ENCODE measurements around the gene SLC26A11.

SLC26A11 gene

DNA sequence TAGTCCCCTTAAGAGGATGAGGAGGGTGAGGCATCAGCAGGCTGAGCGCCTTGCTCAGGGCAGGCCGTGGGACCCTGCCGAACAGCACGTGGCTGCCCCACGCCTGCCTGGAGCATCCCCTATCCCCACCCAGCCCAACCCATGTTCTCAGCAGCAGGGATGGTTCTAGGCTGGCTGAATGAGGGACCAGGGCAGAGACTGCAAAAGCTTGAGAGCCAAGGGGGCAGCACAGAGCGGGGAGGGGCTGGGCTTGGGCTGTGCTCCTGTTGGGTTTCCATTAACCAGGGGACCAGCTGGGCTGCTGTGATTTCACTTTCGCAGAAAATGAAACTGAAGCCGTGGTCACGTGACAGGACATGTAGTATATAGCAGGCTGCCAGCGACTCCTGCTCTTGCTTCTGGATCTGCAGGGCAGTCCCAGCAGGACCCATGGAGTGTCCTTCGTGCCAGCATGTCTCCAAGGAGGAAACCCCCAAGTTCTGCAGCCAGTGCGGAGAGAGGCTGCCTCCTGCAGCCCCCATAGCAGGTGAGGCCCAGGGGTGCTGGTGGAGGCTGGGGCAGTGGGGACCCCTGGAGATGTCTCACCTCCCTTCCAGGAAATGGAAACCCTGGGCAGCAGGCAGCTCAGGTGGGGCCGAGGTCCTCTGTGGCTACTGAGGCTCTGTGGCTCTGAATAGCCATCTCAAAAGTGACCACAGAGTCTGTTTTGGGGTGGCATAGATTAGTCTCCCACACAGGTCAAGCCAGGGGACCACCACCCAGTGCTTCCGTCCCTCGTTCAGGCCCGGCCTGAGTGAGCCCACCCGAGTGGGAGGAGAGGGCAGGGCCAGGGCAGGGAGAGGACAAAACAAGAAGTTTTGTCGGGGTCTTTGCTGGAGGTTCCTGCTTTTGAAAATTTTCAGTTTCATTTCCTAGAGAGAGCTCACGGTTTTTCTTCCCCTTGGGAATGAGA, 43.3 kb downstream of the SLC26A11 start:
- H3K4me3 ChIP-seq (replicated peaks; ENCODE audit: low read depth, low read length): peak overlapping the region; percentile 37
- DNase-seq (ENCODE audit: extremely low read depth, low read depth): peak; percentile 72
- TF ChIP-seq, protein P1, sequence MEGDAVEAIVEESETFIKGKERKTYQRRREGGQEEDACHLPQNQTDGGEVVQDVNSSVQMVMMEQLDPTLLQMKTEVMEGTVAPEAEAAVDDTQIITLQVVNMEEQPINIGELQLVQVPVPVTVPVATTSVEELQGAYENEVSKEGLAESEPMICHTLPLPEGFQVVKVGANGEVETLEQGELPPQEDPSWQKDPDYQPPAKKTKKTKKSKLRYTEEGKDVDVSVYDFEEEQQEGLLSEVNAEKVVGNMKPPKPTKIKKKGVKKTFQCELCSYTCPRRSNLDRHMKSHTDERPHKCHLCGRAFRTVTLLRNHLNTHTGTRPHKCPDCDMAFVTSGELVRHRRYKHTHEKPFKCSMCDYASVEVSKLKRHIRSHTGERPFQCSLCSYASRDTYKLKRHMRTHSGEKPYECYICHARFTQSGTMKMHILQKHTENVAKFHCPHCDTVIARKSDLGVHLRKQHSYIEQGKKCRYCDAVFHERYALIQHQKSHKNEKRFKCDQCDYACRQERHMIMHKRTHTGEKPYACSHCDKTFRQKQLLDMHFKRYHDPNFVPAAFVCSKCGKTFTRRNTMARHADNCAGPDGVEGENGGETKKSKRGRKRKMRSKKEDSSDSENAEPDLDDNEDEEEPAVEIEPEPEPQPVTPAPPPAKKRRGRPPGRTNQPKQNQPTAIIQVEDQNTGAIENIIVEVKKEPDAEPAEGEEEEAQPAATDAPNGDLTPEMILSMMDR (IDR thresholded peaks at IDR 0.05; ENCODE audit: low read depth, low read length, missing control alignments): no peak

DNA sequence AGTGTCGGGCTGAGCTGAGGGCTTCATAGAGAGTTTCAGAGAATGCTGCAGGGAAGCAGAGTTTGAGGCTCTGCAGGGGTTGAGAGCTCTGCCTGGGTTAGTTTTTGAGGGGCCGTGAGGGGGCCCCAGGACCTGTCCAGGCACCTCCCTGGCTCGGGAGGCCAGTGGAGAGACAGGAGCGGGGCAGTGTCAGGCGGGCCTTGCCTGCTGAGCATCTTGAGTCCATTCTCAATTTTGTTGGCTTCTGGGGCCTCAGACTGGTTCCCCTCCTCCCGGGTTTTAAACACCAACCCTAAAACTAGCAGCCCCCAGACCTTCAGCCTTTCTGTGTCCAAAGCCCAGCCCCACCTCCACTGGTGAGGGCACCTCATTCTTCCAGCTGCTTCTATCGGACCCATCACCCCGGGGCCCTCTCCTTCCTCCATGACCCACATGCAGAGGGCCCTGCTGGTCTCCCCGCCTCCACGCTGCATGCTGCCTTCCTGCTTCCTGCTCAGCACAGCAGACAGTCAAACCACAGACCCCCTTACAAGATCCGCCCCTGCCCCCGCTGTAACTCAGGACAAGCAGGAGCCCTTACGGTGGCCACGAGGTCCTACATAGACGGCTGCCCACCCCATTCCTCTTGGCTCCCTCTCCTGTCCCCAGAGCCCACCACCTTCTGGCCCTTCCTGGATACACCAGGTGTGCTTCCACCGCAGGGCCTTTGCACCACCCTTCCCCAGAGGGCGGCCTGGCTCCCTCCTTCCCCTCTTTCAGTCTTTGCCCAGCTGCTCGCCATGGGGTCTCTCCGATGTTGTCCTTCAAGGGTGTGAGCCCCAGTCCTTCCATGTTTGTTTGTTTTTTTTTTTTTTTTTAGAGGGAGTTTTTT, 44.2 kb downstream of the SLC26A11 start:
- DNase-seq (ENCODE audit: extremely low read depth, low read depth): no peak
- H3K4me3 ChIP-seq (replicated peaks; ENCODE audit: low read depth, low read length): peak overlapping the region; percentile 37
- TF ChIP-seq, protein P1 (IDR thresholded peaks at IDR 0.05; ENCODE audit: low read depth, low read length, missing control alignments): no peak

DNA sequence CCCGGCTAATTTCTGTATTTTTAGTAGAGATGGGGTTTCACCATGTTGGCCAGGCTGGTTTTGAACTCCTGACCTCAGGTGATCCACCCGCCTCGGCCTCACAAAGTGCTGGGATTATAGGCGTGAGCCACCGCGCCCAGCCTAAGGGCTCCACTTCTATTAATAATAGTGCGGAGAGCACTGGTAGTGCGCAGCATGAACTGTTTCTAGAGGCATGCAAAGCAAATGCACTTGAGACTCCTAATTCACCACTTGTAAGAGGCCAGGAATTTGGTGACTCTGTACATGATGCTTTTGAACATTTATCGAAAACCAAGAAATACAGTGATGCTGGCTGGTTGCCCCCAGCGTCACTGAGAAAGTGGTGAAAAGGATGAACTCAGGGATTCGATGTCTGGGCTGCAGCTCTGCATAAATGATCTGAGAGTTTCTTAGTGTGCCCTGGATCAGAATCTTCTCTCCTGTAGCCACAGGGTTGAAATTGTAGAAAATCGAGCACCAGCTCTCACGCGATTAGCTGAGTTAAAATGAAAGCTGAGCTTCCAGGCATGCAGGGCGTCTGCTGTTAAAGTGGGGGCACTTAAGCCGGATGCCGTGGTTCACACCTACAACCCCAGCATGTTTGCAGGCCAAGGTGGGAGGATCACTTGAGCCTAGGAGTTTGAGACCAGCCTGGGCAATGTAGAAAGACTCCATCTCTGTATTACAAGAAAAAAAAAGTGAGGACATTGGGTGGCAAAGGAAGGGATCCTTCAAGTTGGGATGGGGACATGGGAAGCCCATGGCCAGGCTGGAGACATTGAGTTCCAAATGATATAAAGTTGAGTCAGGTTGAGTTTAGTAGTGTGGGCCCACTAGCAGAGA, 45.2 kb downstream of the SLC26A11 start:
- H3K4me3 ChIP-seq (replicated peaks; ENCODE audit: low read depth, low read length): no peak overlapping the region
- DNase-seq (ENCODE audit: extremely low read depth, low read depth): no peak
- TF ChIP-seq, protein P1 (IDR thresholded peaks at IDR 0.05; ENCODE audit: low read depth, low read length, missing control alignments): no peak

DNA sequence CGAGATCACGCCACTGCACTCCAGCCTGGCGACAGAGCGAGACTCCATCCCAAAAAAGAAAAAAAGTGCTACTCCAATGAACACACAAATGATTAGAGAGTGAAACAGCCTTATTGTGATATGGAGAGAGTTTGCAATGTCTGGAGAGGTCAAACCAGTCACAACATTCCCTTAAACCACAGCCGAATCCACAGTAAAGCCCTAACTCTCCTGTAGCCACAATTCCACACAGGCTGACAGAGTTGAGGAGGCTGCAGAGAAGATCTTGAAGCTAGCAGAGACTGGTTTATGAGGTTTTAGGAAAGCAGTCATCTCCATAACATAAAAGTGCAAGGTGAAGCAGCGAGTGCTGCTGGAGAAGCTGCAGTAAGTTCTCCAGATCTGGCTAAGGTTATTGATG, 47.2 kb downstream of the SLC26A11 start:
- DNase-seq (ENCODE audit: extremely low read depth, low read depth): no peak
- TF ChIP-seq, protein P1 (IDR thresholded peaks at IDR 0.05; ENCODE audit: low read depth, low read length, missing control alignments): no peak
- H3K4me3 ChIP-seq (replicated peaks; ENCODE audit: low read depth, low read length): no peak overlapping the region

DNA sequence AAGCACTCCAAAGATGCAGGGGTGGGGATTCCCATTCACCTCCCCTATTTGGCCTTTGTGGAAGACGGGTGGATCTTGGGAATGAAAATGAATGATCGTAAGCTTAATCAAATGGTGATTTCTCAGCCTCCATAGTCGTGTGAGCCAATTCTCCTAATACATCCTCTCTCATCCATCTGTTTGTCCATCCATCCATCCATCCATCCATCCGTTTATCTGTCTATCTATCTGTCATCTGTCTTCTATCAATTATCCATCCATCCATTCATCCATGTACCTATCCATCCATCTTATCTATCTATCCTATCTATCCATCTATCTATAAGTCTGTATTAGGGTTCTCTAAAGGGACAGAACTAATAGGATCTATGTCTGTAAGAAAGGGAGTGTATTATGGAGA, 48.2 kb downstream of the SLC26A11 start:
- TF ChIP-seq, protein P1 (IDR thresholded peaks at IDR 0.05; ENCODE audit: low read depth, low read length, missing control alignments): no peak
- DNase-seq (ENCODE audit: extremely low read depth, low read depth): no peak
- H3K4me3 ChIP-seq (replicated peaks; ENCODE audit: low read depth, low read length): no peak overlapping the region

DNA sequence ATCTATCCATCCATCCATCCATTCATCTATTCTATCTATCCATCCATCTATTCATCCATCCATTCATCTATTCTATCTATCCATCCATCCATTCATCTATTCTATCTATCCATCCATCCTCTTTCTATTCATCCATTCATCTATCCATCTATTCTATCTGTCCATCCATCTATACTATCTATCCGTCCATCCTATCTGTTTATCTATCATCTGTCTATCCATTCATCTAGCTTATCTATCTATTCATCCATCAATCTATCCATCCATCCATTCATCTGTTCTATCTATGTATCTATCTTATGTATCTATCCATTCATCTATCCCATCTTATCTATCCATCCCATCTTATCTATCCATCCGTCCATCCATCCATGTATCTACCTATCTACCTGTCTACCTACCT, 49.2 kb downstream of the SLC26A11 start:
- no peak for DNase-seq (ENCODE audit: extremely low read depth, low read depth)
- no peak overlapping the region for H3K4me3 ChIP-seq (replicated peaks; ENCODE audit: low read depth, low read length)
- TF ChIP-seq, protein P1 (IDR thresholded peaks at IDR 0.05; ENCODE audit: low read depth, low read length, missing control alignments): no peak
